Muscle layer of colon (tissue), 2 donors: Measurements from ENCODE around the gene PLEKHN1.

Experiments
- H3K27ac ChIP-seq: one replicate; pipeline ENCODE4 v1.7.0; 2013; ENCODE audit warnings: low read depth, mild to moderate bottlenecking, low read length, moderate library complexity
- H3K27me3 ChIP-seq, 2 donors: one replicate each; pipeline ENCODE4 v1.7.0; 2013; ENCODE audit warnings: low read length in 2 of 2, mild to moderate bottlenecking in 2 of 2; ENCODE audit not compliant: insufficient read depth in 2 of 2, control insufficient read depth in 1 of 2
- H3K36me3 ChIP-seq: one replicate; pipeline ENCODE4 v1.7.0; 2013; ENCODE audit warnings: mild to moderate bottlenecking, low read length; ENCODE audit not compliant: insufficient read depth
- H3K4me1 ChIP-seq: one replicate; pipeline ENCODE4 v1.7.0; 2013; ENCODE audit warnings: mild to moderate bottlenecking, low read length; ENCODE audit not compliant: insufficient read depth
- H3K4me3 ChIP-seq, 2 donors: one replicate each; pipeline ENCODE4 v1.7.0; 2013; ENCODE audit warnings: low read length in 2 of 2, low read depth in 1 of 2, mild to moderate bottlenecking in 1 of 2, moderate library complexity in 1 of 2
- H3K9ac ChIP-seq: one replicate; pipeline ENCODE4 v1.7.0; 2013; ENCODE audit warnings: low read length
- H3K9me3 ChIP-seq: one replicate; pipeline ENCODE4 v1.7.0; 2013; ENCODE audit warnings: mild to moderate bottlenecking, low read length
- donor health status: abdominal sarcoma.
- donor health status: Adenocarcinoma of cecum.

The PLEKHN1 gene

DNA sequence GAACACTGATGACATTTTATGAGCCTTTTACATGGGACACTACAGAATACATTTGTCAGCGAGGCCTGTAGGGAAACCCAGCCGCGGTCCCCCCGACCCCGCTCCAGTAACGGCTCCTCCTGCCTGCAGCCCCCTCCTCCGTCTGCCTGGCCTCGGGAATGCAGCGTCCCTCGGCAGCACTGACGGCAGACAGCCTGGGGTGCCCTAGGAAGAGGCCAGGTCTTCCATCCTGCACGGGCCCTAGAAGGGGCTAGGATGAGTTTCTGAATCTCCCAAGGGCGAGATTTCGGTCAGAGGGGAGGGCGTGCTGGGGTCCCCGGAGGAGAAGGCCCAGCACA, 34.1 kb upstream of the PLEKHN1 start:
- H3K9ac ChIP-seq: no peak overlapping the region
- peaks cover 0 to 57% of the 10 kb centered on the region in 2 donors for H3K27me3 ChIP-seq
- H3K9me3 ChIP-seq: no peaks in the 10 kb centered on the region
- H3K4me3 ChIP-seq: no peak overlapping the region
- H3K36me3 ChIP-seq: no peaks in the 10 kb centered on the region
- no peaks in the 10 kb centered on the region for H3K4me1 ChIP-seq
- H3K27ac ChIP-seq: no peak overlapping the region

DNA sequence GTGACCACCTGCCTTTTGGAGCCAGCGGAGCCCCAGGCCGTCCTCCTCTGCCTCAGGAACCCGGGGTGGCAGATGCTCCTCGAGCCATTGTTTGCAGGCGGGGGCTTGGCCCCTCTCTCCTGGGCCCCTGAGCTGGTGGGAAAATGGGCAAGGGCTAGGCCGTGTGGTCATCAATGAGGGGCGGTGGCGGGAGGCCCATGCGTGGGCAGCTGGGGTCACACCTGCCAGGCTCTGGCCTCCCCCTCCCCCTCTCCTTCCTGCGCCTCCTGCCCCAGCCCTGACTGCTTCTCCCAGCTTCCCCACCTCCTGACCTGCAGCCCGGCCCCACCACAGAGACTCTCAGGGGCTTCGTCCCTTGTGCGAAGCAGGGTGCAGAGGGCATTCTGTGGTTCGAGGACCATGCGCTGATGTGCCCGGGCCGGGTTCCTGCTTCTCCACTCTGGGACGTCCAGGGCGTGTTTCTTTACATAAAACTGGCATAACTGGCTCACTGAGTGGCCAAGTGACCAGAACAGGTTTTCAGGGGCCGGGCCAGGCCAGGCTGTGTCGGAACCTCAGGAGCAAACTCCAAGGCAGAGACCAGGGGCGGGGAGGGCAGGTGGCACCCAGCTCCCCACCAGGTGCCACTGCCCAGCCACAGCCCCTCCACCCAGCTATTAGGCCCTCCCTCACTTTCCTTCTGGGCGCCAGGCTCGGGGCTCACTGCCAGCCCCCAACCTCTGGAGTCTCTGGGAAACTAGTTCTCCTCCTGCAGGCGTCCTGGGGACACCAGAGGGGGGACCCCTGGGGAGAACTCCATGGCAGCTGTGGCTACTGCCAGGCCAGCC, 33.3 kb upstream of the PLEKHN1 start:
- H3K36me3 ChIP-seq: no peaks in the 10 kb centered on the region
- peaks cover 0 to 55% of the 10 kb centered on the region in 2 donors for H3K27me3 ChIP-seq
- H3K9me3 ChIP-seq: no peaks in the 10 kb centered on the region
- no peak overlapping the region for H3K4me3 ChIP-seq
- no peak overlapping the region for H3K9ac ChIP-seq
- no peak overlapping the region for H3K27ac ChIP-seq
- H3K4me1 ChIP-seq: no peaks in the 10 kb centered on the region

- Histone ChIP-seq H3K9ac (no peak overlapping the region), H3K4me3 (no peak overlapping the region), H3K36me3 (no peaks in the 10 kb centered on the region), H3K27me3 (peaks cover 1 to 58% of the 10 kb centered on the region in 2 donors), H3K9me3 (no peaks in the 10 kb centered on the region), H3K4me1 (no peaks in the 10 kb centered on the region), H3K27ac (no peak overlapping the region)
Observed at GRCh38 chr1:933603-933940, 32.7 kb upstream of the PLEKHN1 start.

DNA sequence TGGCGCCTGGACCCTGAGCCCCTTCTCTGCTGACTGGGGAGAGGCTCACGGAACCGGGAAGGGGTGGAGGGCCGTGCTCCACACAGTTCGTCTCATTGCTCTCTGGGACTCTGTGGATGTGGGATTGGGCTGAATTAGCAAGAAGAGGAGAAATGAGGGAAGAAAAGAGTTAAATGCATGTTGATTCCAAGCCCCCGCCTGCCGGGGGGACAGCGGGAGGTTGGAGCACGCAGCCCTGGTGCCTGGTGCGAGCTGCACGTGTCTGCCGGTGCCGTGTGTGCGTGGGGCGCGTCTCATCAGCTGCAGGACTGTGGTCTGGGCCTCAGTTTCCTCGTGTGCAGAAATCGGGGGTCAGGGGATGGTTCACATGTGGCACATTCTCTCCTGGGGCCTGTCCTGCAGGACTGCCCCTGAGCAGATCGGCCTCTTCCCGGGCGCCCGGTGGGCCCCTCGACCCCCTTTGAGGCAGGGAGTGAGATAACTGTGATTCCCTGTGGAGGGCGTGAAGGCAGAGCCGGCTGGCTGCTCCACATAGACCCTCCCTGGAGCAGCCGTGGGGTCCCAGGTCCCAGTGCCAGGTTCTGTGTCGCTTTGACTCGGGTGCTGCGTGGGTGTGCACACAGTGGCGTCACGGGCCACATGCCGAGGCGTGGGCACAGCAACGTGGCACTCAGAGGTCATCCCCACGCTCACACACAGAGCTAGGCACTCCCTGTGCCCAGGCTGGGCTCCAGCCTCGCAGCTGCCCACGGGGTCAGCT, 31.1 kb upstream of the PLEKHN1 start:
- Histone ChIP-seq H3K27ac (no peak overlapping the region), H3K36me3 (no peaks in the 10 kb centered on the region), H3K4me3 (no peak overlapping the region), H3K9me3 (no peaks in the 10 kb centered on the region), H3K4me1 (no peaks in the 10 kb centered on the region), H3K27me3 (peaks cover 13 to 70% of the 10 kb centered on the region in 2 donors), H3K9ac (no peak overlapping the region)

GRCh38 chr1:935751-936231, 30.5 kb upstream of the PLEKHN1 start:
- no peak overlapping the region for H3K27ac ChIP-seq
- no peaks in the 10 kb centered on the region for H3K9me3 ChIP-seq
- H3K4me3 ChIP-seq: no peak overlapping the region
- peaks cover 5% of the 10 kb centered on the region for H3K4me1 ChIP-seq
- H3K36me3 ChIP-seq: no peaks in the 10 kb centered on the region
- H3K9ac ChIP-seq: no peak overlapping the region
- peaks cover 13 to 75% of the 10 kb centered on the region in 2 donors for H3K27me3 ChIP-seq

GRCh38 chr1:936348-937264, 29.7 kb upstream of the PLEKHN1 start:
- peaks cover 13% of the 10 kb centered on the region for H3K4me1 ChIP-seq
- no peaks in the 10 kb centered on the region for H3K9me3 ChIP-seq
- no peak overlapping the region for H3K4me3 ChIP-seq
- H3K27me3 ChIP-seq: peaks cover 13 to 83% of the 10 kb centered on the region in 2 donors
- H3K9ac ChIP-seq: no peak overlapping the region
- H3K27ac ChIP-seq: no peak overlapping the region
- H3K36me3 ChIP-seq: no peaks in the 10 kb centered on the region

- Histone ChIP-seq H3K27ac (no peak overlapping the region), H3K27me3 (peaks cover 13 to 84% of the 10 kb centered on the region in 2 donors), H3K9me3 (no peaks in the 10 kb centered on the region), H3K36me3 (no peaks in the 10 kb centered on the region), H3K9ac (no peak overlapping the region), H3K4me1 (peaks cover 13% of the 10 kb centered on the region), H3K4me3 (no peak overlapping the region)
Observed at GRCh38 chr1:937521-937920, 28.8 kb upstream of the PLEKHN1 start.

DNA sequence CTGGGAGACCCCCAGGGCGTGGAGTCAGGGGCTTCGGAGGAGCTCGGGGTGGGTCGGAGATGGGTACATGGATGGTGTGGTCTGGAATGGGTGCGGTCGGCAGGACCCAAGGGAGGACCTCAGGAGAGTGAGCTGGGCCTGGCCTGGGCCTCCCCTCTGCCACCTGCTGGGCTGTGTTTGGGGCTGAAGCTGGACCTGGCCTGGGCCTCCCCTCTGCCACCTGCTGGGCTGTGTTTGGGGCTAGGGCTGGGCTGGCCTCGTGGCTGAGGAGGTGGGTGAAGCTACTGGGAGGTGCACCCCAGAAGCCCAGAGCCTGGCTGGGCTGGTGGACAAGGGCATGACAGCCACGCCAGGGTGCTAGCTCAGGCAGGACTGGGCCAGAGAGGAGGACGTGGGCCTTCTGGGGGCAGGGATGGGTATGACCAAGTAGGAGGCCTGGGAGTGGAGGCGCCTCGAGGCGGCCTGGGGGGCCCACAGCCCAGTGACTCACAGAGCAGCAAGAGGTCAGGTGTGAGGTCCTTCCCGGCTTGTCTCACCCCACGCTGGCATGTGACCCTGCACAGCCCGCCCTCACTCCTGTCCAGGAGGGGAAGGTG, 28.1 kb upstream of the PLEKHN1 start:
- H3K9ac ChIP-seq: no peak overlapping the region
- H3K9me3 ChIP-seq: no peaks in the 10 kb centered on the region
- peaks cover 17% of the 10 kb centered on the region for H3K4me1 ChIP-seq
- no peak overlapping the region for H3K27ac ChIP-seq
- H3K27me3 ChIP-seq: peaks cover 13 to 85% of the 10 kb centered on the region in 2 donors
- H3K4me3 ChIP-seq: no peak overlapping the region
- no peaks in the 10 kb centered on the region for H3K36me3 ChIP-seq

- Histone ChIP-seq H3K36me3 (no peaks in the 10 kb centered on the region), H3K27me3 (peaks cover 13 to 81% of the 10 kb centered on the region in 2 donors), H3K9ac (no peak overlapping the region), H3K4me3 (no peak overlapping the region), H3K27ac (no peak overlapping the region), H3K9me3 (no peaks in the 10 kb centered on the region), H3K4me1 (peaks cover 20% of the 10 kb centered on the region)
Observed at GRCh38 chr1:938711-939489, 27.4 kb upstream of the PLEKHN1 start.

DNA sequence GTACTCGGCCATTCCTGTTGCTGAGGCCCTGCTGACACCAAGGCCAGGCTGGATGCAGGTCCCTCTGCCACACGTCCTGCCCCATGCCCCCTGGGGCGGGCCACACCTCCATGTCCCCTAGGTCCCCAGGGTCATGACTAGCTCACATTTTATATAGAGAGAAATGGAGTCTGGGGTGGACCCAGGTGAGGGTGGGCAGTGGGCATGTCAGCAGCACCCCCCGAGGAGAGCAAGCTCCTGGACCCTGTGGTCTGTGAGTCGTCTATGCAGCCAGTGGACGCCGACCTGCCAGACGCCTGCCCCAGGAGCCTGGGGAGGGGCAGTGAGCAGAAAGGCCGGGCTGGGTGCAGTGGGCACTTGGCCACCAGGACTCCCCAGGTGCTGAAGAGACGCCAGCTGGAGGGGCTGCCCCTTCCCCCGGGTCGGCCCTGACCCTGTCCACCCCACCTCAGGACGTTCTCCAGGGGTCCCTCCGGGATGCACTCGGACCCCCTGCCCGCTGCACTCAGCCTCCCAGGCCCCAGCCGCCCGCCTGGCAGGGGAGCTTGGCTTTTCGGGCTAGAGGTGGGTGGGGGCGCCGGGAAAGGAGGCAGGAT, 26.7 kb upstream of the PLEKHN1 start:
- Histone ChIP-seq H3K27me3 (peaks cover 13 to 83% of the 10 kb centered on the region in 2 donors), H3K36me3 (no peaks in the 10 kb centered on the region), H3K27ac (no peak overlapping the region), H3K4me3 (peak overlapping the region in 1 of 2 donors; percentile 13), H3K9me3 (no peaks in the 10 kb centered on the region), H3K4me1 (peaks cover 20% of the 10 kb centered on the region), H3K9ac (no peak overlapping the region)
